HG03354 (cell line): ENCODE data around the gene KLK12.

Experiments used
- ATAC-seq: cut with Tn5 transposase; IDR thresholded peaks from one replicate; pipeline ENCODE4 v1.9.1; 2021; ENCODE audit warnings: mild to moderate bottlenecking; ENCODE audit not compliant: unreplicated experiment, poor library complexity, severe bottlenecking

Gene KLK12

DNA sequence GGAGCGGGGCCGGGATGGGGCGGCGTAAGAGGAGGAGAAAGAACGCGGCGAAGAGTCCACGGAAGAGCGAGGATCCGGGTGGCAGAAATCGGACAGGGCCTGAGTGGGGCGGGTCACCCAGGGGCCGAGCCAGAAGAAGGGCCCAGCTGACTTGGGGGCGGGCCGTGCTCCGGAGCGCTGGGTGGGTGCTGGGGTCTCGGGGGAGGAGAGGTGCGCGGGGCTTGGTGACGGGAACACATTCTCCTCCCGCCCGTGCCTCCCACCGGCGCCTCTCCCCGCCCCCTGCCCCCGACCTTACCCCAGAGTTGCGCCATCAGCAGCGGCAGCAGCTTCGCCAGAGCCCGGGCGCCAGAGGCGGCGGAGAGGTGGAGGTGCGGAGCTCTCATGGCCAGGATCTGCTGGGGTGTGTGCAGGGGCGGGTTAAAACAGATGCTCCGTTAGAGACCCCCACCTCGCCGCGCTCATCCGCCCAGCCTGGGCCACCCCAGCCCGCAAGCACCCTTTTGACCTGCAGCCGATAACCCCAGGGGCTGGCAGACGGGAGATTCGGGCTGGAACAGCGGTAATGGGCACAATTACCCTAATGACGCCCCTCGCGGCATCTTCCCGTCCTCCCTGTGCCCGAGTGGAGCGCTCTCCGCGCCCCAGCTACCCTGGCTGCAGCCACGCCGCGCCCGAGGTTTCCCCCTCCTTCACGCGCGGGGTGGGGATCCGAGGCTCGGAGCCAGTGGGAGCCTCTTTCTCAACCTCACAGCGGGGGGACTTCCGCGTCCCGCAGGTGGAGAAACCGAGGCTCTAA is 15.9 kb downstream of the KLK12 start:
- ATAC-seq, result no peak

DNA sequence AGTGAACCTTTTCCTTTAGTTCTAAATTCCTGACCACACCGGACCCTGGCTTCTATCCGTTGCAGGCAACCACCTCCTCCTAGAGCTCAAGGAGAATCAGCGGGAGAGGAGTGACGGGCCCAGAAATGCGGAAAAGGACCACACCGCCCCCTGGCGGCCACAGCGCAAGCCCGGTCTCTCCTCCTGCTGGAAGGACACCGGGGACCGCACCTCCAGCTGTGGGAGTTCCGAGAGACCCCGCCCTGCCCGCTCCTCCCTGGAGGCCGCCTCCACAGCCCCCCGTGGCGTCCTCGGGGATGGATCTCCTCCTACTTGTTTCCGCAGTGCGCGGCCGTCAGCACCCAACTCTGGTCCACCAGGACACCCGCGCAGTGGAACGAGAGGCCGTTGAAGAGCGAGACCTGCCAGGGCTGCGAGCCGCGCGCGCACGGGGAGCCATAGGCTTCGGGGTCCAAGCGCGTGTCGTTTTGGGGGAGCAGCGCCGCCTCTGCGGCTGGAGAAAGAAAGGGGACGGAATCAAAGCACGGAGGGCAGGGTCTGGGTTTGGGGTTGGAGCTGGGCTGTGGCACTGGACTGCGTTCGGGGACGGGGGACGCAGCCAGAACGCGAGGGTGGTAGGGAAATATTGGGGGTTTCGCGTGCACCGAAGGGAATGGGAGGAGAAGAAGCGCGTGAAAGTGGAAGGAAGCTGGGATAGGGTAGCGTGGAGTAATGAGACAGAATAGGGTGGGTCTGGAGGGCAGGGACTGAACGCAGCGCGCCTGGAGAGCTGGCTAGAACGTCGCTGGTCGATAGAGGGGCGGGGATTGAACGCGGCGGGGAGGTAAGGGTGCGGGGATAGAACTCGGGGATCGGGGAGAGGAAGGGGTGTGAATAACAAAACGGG is 17.8 kb downstream of the KLK12 start:
- ATAC-seq, result no peak

DNA sequence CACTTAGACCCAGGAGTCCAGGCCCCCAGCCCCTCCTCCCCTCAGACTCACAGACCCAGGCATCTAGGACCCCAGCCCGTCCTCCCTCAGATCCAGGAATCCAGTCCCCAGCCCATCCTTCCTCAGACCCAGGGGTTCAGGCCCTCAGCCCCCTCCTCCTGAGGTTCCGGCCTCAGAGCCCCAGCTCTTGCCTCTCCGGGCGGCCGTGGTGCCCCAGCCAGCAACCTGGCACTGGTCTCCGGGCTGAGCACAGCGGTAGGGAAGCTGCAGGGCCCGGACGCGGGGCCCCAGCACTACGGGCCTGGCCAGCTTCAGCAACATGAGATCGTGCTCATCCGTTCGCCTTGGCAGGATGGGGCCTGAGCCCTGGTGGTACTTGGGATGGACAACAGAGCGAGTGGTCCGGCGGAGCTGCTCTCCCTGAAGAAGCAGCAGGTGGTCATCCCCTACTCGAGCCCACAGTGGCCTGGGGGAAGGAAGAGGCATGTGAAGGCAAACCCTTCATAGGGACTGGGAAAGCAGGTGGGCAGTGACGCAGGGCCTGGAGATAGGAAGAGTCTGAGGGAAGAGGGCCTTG is 19.0 kb downstream of the KLK12 start:
- ATAC-seq, result no peak

DNA sequence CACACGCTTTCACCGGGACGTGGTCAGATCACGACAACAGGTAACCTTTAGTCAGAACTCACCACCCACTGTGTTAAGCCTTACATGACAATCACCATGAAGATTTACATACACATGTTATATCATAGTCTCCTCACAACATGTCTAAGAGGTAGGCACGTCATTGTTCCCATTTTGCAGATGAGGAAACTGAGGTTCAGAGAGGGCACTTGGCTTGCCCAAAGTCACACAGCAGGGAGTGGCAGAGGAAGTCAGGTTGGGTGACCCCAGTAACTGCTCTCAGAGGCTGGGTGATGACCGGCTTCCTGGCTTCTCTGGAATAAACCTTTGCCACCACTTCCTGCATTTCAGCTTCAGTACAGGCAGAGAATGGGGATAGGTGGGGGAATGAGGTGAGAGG is 20.6 kb downstream of the KLK12 start:
- ATAC-seq, result no peak

DNA sequence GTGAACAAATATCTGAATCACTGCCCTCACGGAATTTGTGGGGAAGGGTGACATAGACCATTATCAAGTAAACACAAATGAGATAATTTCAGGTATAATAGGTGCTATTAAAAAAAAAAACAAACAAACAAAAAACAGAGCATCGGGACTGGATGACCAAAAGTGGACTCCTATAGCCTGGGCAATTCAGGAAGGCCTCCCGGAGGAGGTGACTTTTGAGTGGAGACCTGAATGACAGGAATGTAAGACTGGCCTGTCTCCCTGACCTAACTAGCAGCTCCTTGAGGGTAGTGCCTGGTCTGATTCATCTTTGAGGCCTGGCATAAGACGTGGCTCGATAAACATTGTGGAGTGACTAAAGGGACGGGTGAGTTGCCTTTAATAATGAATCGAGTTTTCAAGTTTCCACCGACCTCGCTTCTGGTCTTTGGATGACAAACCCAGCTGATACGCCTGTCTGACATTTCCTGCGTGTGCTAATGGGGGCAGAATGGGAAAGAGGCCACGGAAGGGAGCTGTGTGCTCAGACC is 22.1 kb downstream of the KLK12 start:
- ATAC-seq, result no peak

DNA sequence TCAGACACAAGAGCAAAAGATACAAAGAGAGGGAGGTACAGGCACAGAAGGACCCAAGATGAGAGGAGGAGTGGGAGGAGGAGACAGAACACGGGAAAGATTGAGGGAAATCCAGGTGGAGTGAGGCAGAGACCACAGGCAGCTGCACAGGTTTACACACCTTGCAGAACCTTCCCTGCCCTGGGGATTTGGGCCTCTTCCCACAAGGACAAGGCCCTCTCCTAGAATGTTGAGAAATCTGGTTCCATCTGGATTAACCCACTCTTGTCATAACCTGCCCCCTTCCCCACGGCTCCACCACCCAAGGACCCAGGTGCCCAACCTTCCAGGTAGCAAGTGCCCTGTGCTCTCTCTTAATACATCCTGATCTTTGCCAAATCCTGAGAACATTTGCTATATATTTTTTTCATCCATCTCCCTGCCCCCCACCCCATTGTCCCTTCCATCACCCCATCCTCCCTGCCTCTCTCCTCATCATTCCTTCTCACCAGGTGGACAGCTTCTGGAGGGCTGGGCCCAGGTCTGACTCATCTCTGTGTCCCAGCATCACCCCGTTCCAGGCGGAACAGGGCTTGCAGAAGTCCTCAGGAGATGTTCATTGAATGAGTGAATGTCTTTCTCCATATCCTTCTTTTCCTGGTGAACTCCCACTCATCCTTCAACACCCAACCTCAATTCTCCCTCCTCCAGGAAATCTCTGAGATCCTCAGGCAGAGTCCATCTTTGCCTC is 24.6 kb downstream of the KLK12 start:
- no peak for ATAC-seq

DNA sequence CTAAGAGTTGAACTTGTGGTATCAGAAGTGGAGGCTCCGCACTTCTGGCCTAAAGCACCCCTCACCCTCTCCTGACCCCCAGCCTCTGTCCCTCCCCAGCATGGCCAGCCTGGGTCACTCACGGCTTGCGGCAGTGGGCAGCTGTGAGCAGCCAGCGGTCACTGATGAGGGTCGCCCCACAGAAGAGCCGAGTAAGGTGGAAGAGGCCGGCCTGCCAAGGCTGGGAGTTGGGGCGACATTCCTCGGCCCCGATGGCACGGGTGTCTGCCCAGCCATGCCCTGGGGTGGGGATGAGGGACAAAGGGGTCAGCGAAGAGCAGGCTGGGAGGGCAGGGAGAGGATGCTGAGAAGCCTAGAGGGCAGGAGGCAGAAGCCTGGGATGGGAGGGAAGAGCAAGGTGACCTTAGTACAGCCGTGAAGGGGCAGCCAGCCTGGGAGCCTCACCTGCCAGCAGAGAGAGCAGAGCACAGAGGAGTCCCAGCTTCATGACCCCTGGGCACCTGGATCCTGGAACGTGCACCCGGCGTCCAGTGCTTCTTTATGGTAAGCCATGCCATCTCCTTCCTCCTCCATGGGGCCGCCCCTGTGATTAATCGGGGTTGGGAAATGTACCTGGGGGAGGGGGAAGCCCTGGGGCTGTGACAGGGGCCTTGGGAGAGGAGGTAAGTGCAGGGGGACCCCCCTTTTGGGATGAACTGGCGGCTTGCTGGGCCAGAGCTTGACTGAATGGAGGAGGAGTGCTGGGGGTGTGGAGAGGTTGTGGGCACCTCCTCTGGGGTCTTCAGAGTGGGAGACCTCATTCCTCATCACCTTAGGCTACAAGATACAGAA is 25.5 kb downstream of the KLK12 start:
- no peak for ATAC-seq

DNA sequence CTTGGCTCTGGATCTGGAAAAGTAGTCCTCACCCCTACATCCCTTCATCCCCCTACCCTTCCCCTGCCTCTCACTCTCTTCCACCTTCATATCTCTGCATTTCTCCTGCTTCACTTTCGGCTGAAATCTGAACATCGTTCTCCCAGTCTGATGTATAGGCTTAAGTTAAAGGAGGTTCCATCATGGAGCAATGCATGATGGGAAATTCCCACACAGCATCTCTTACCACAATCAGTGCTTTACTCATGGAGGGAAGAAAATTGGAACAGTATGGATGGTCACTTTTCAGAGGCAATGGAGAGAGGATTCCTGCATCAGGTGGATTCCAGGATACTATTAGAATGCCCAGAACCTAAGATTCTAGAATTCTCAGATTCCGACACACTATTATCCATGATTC is 27.3 kb downstream of the KLK12 start:
- no peak for ATAC-seq

DNA sequence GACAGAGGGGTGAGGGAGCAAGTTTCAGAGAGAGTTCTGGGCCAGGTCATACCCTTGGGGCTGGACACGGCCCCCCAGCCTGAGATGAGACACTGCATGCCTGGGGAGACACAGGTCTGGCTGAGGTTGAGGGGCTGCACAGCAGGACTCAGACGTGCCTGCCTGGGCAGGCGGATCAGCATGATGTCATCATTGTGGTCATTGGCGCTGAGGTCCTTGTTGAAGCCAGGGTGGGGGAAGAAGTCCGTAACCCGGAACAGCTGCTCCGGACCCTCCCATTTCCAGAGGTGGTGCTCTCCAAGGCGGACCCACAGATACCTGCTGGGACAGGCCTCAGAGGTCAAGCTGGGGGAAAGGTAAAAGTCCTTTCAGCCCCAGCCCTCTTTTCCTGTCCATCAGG is 28.4 kb downstream of the KLK12 start:
- ATAC-seq, result no peak

DNA sequence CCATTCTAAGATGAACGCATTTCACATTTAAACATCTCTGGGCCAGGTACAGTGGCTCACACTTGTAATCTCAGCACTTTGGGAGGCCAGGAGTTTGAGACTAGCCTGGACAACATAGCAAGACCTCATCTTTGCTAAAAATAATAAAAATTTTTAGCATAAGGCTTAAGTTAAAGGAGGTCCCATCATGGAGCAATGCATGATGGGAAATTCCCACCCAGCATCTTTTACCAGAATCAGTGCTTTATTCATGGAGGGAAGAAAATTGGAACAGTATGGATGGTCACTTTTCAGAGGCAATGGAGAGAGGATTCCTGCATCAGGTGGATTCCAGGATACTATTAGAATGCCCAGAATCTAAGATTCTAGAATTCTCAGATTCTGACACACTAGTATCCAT is 29.6 kb downstream of the KLK12 start:
- ATAC-seq, result no peak

DNA sequence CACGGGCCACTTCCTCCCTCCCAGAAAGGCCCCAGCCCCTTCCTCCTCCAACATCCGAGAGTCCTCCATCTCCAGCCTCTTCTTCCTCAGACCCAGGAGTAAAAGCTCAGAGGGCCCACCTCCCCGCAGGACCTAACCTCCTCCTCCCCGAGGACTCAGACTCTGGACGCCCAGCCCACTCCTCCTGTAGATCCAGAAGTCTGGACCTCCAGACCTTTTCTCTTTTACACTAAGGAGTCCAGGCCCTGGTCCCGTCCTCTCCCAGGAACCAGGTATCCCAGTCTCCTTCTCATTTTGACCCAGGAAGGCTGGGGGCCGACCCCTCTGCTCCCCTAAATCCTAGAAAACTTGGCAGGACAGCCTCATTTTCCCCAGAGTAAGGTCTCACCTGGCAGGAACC is 31.5 kb downstream of the KLK12 start:
- ATAC-seq, result no peak

DNA sequence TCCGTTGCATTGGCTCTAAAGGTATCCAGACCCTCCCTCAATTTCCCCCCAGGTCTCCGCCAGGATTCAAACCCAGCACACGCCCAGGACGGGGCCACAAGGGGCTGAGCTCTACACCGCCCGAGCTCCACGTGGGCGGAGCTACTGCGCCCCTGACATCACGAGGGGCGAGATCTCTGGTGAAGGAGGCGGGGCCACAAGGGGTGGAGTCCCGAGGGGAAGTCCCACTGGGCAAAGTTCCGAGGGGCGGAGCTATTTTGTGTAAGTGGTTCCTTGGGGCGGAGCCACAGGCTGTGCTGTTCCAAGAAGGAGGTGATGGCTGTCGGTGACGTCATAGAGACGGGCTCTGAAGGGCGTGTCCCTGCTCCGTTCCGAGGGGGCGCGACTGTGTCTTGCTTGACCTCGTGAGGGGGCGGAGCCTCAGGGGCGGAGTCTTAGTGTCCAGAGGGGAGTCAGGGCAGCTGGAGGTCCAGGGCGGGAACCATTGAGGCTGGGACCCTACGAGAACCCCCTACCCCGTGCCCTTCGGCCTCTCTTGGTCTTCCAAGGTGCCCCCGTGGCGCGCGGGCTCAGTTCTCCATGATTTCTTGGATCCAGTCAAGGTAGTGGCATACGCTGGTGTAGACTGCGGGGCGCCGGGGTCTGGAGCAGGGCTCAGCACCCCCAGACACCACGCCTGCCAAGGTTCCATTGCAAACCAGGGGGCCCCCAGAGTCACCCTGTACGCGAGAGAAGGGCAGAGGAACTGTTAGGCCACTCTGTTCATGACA is 32.1 kb downstream of the KLK12 start:
- ATAC-seq, result no peak

DNA sequence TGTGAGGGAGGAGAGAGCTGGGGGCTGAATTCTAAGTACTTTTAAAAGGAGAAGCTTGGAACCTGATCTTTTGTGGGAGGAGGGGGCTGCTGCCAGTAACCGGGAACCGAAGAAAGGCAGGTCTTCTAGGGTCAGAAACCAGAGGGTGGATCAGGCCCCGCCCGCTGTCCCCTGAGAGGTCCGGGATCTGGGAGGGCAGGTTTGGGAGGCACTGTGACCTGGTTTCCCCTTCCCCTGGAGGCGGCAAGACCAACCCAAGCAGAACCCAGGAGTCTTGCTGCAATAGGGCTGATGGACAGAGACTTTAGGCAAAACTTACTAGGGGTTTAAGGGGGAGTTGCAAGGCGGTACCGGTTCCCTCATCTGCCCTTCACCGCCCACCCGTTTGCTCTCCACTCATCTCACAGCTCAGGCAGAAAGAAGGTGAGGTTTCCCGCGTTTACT is 32.7 kb downstream of the KLK12 start:
- no peak for ATAC-seq

DNA sequence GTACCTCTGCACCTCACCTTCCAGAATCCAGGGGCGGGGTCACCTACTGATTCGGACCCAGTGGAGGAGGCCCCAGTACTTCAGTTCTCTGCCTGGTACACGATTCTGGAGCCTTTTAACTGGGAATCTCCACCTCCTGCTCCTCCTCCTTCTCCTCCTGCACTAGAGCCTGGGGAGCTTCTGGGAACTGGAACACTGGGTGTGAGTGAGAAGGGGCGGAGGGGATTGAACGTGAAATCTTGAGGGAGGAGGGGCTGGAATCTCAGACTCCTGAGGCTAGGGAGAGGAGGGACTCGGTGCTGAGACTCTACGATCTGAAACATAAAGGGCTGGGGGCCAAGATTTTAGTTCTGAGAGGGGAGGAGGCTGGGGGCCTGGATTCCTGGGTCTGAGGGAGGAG is 33.3 kb downstream of the KLK12 start, which contains the start of gene KLK8:
KLK8 (minus strand) TSS at position 90 of the 400 bp plus-strand sequence. CDS start 437 bp downstream, outside the sequence.
- ATAC-seq, result no peak

DNA sequence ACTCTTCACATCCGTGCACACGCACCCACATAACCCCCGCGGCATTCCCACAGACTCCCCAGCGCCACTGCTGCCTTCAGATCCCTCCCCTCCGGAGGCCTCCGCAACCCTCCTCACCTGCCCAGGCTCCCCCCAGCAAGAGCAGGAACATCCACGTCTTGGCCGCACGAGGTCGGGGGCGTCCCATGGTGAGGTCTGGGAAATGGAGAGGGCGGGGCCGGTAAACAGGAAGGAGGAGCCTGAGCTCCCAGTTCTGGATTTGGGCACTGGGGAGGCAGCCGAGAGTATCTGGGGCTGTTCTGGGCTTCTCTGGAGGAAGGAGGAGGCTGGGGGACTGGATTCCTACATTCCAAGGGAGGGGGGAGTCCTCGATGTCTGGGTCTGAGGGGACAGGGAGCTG is 33.8 kb downstream of the KLK12 start:
- ATAC-seq, result no peak

DNA sequence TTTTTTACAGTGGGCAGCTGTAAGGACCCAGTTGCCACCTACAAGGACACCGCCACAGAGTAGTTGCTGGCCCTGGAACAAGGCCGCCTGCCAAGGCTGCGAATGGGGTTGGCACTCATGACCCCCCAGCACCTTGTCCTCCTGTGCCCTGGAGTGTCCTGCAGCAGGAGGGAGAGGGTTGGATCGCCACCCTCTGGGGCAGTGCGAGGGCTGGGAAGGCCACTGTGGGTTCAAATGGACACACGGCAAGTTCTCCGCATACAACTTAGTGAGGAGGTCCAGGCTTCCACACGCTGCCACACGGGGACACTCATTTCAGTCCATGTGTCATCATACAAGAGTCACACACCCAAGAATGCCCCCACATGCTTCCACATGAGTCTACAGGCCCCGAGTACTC is 34.4 kb downstream of the KLK12 start:
- ATAC-seq, result no peak

DNA sequence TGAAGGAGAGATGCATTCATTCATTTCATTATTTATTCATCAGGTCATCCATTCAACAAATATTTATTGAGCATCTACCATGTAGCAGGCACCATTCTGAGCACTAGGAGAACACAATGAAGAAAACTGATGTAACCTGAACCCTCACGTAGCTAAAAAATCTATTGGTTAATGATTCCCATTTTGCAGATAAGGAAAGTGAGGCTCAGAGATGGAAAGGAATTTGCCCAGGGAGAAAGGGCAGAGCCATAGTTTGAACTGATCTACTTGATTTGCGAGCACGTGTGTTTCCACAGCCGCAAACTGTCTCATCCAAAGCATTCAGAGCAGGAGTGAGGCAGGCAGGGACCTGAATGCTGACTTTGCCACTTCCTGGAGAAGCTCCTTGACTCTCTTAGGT is 36.1 kb downstream of the KLK12 start:
- ATAC-seq, result no peak

DNA sequence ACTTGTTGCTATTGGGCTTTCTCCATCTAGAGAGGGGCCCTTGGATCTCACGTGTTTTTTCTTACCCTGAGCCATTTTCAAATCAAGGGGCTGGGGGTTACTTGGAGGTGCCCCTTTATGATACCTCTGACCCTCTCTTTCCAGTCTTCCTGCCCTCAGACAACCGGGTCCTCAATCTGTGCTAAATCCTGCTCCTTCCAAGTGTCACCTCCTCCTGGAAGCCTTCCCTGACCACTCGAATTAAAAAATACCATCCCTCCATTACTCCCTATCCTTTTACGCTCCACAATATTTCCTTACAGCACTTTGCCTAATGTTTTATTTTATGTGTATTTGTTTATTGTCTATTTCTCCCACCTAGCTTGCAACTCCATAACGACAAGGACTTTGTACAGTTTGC is 36.7 kb downstream of the KLK12 start:
- no peak for ATAC-seq
